ENCODE results near the gene SH2D6. TPM values are rescaled to one million over a fixed set of nuclear protein-coding genes. Genes with fewer than 3 reads are reported as not detected.
"Not testable (repeated sequence)": the region's sequence is repeated elsewhere in the genome, so short reads cannot be mapped to it uniquely, and the experiment has no call there.

SH2D6 gene
- total and polyA plus RNA-seq, 2 experiments from 2014 or later, result 0.27 to 2.8 TPM

GRCh38 chr2:85378257-85378656 lies 40.3 kb upstream of the SH2D6 start:
- Histone ChIP-seq H3K9me2 (replicated peaks; ENCODE audit: insufficient read depth) (no peaks in the 10 kb centered on the region), H3K27me3 (no peaks in the 10 kb centered on the region), H3K27ac (no peak overlapping the region), H3K4me1 (ENCODE audit: insufficient read depth) (peaks cover 6% of the 10 kb centered on the region), H3K79me2 (no peaks in the 10 kb centered on the region), H3K9me3 (ENCODE audit: low read depth) (no peaks in the 10 kb centered on the region), H2AFZ (no peak overlapping the region), H3K4me2 (no peak overlapping the region), H3K36me3 (replicated peaks; ENCODE audit: insufficient read depth, low read depth) (no peaks in the 10 kb centered on the region), H3K4me3 (no peak overlapping the region), H4K20me1 (ENCODE audit: insufficient read depth, poor library complexity, severe bottlenecking) (no peaks in the 10 kb centered on the region)
- DNase-seq (ENCODE audit: low spot score), result no peak
- WGBS (ENCODE audit: low lambda C conversion rate, missing lambda C conversion rate), result 85% methylated on average over 5 of the region's 5 CpGs
- TF ChIP-seq EZH2 (IDR thresholded peaks at IDR 0.05; ENCODE audit: borderline replicate concordance) (no peak), EZH2phosphoT487 (IDR thresholded peaks at IDR 0.05; ENCODE audit: low read depth, severe bottlenecking, unreplicated experiment) (no peak), CTCF (IDR thresholded peaks at IDR 0.05; ENCODE audit: poor library complexity) (no peak)

- Histone ChIP-seq H3K4me2 (no peak overlapping the region), H4K20me1 (ENCODE audit: insufficient read depth, poor library complexity, severe bottlenecking) (no peaks in the 10 kb centered on the region), H3K4me1 (ENCODE audit: insufficient read depth) (peaks cover 6% of the 10 kb centered on the region), H3K27me3 (no peaks in the 10 kb centered on the region), H3K79me2 (no peaks in the 10 kb centered on the region), H3K9me3 (ENCODE audit: low read depth) (no peaks in the 10 kb centered on the region), H3K36me3 (replicated peaks; ENCODE audit: insufficient read depth, low read depth) (no peaks in the 10 kb centered on the region), H2AFZ (no peak overlapping the region), H3K9me2 (replicated peaks; ENCODE audit: insufficient read depth) (no peaks in the 10 kb centered on the region), H3K4me3 (no peak overlapping the region), H3K27ac (no peak overlapping the region)
- TF ChIP-seq CTCF (IDR thresholded peaks at IDR 0.05; ENCODE audit: poor library complexity), result no peak
- TF ChIP-seq EZH2 (IDR thresholded peaks at IDR 0.05; ENCODE audit: borderline replicate concordance), result no peak
- TF ChIP-seq EZH2phosphoT487 (IDR thresholded peaks at IDR 0.05; ENCODE audit: low read depth, severe bottlenecking, unreplicated experiment), result no peak
- no peak for DNase-seq (ENCODE audit: low spot score)
- WGBS (ENCODE audit: low lambda C conversion rate, missing lambda C conversion rate), result 94% methylated on average over 1 of the region's 1 CpG
Observed at GRCh38 chr2:85380048-85380447, 38.5 kb upstream of the SH2D6 start.

GRCh38 chr2:85383151-85383550 lies 35.4 kb upstream of the SH2D6 start:
- not testable (repeated sequence) for H2AFZ ChIP-seq; H3K27ac ChIP-seq; H3K4me1 ChIP-seq (ENCODE audit: insufficient read depth); H3K4me2 ChIP-seq; H3K9me3 ChIP-seq (ENCODE audit: low read depth); H3K4me3 ChIP-seq; H3K79me2 ChIP-seq; H3K36me3 ChIP-seq (replicated peaks; ENCODE audit: insufficient read depth, low read depth); H3K9me2 ChIP-seq (replicated peaks; ENCODE audit: insufficient read depth); H4K20me1 ChIP-seq (ENCODE audit: insufficient read depth, poor library complexity, severe bottlenecking); DNase-seq (ENCODE audit: low spot score); H3K27me3 ChIP-seq
- WGBS (ENCODE audit: low lambda C conversion rate, missing lambda C conversion rate), result 90% methylated on average over 5 of the region's 5 CpGs

- H3K27ac ChIP-seq, result no peak overlapping the region
- no peaks in the 10 kb centered on the region for H3K9me2 ChIP-seq (replicated peaks; ENCODE audit: insufficient read depth)
- H3K36me3 ChIP-seq (replicated peaks; ENCODE audit: insufficient read depth, low read depth), result no peaks in the 10 kb centered on the region
- TF ChIP-seq EZH2phosphoT487 (IDR thresholded peaks at IDR 0.05; ENCODE audit: low read depth, severe bottlenecking, unreplicated experiment), result no peak
- no peak for TF ChIP-seq CTCF (IDR thresholded peaks at IDR 0.05; ENCODE audit: poor library complexity)
- no peak for TF ChIP-seq EZH2 (IDR thresholded peaks at IDR 0.05; ENCODE audit: borderline replicate concordance)
- no peak overlapping the region for H2AFZ ChIP-seq
- H3K9me3 ChIP-seq (ENCODE audit: low read depth), result no peaks in the 10 kb centered on the region
- H3K27me3 ChIP-seq, result no peaks in the 10 kb centered on the region
- H4K20me1 ChIP-seq (ENCODE audit: insufficient read depth, poor library complexity, severe bottlenecking), result no peaks in the 10 kb centered on the region
- H3K4me3 ChIP-seq, result no peak overlapping the region
- H3K4me2 ChIP-seq, result no peak overlapping the region
- no peaks in the 10 kb centered on the region for H3K4me1 ChIP-seq (ENCODE audit: insufficient read depth)
- 78% methylated on average over 4 of the region's 4 CpGs for WGBS (ENCODE audit: low lambda C conversion rate, missing lambda C conversion rate)
- H3K79me2 ChIP-seq, result no peaks in the 10 kb centered on the region
- DNase-seq (ENCODE audit: low spot score), result no peak
Observed at GRCh38 chr2:85383850-85384249, 34.7 kb upstream of the SH2D6 start.
